ENCODE data around the gene WHAMM. TPM values are rescaled to one million over a fixed set of nuclear protein-coding genes. Genes with fewer than 3 reads are reported as not detected.
"Not testable (repeated sequence)": the region's sequence is repeated elsewhere in the genome, so short reads cannot be mapped to it uniquely, and the experiment has no call there.

Gene WHAMM
- total and polyA plus RNA-seq, 7 donors: 9.9 to 30.8 (median 19.4) TPM

GRCh38 chr15:82820128-82820527, 10.7 kb downstream of the WHAMM start:
- H3K4me3 ChIP-seq: no peak overlapping the region
- ATAC-seq: no peak
- H3K27ac ChIP-seq: no peak overlapping the region
- H3K27me3 ChIP-seq (ENCODE audit: insufficient read depth in 3 of 3, low read length in 2 of 3): no peaks in the 10 kb centered on the region
- H3K4me1 ChIP-seq: peaks cover 6% of the 10 kb centered on the region
- H3K36me3 ChIP-seq (ENCODE audit: insufficient read depth in 1 of 2, low read depth in 1 of 2): peaks cover 11 to 100% of the 10 kb centered on the region in 2 donors
- DNase-seq: no peak
- TF ChIP-seq CTCF (IDR thresholded peaks at IDR 0.05): no peak
- H3K9me3 ChIP-seq: no peaks in the 10 kb centered on the region
- intact Hi-C loops (cut with DNase I): no loop called here

GRCh38 chr15:82821396-82821795, 12.0 kb downstream of the WHAMM start:
- H3K4me1 ChIP-seq; H3K27me3 ChIP-seq (ENCODE audit: insufficient read depth in 3 of 3, low read length in 2 of 3); H3K9me3 ChIP-seq; H3K4me3 ChIP-seq; intact Hi-C loops (cut with DNase I); H3K27ac ChIP-seq; DNase-seq; ATAC-seq: not testable (repeated sequence)
- H3K36me3 ChIP-seq (ENCODE audit: insufficient read depth in 1 of 2, low read depth in 1 of 2): peaks cover 11 to 100% of the 10 kb centered on the region in 2 donors
- WGBS, 3 donors: 78 to 88% (median 80%) methylated on average over 3 of the region's 3 CpGs

GRCh38 chr15:82821851-82822250, 12.4 kb downstream of the WHAMM start:
- H3K4me3 ChIP-seq; H3K27me3 ChIP-seq (ENCODE audit: insufficient read depth in 3 of 3, low read length in 2 of 3); H3K9me3 ChIP-seq; H3K27ac ChIP-seq; DNase-seq; H3K4me1 ChIP-seq; intact Hi-C loops (cut with DNase I); ATAC-seq: not testable (repeated sequence)
- peaks cover 11 to 100% of the 10 kb centered on the region in 2 donors for H3K36me3 ChIP-seq (ENCODE audit: insufficient read depth in 1 of 2, low read depth in 1 of 2)

GRCh38 chr15:82823049-82823448, 13.6 kb downstream of the WHAMM start:
- DNase-seq (no peak), ATAC-seq (no peak)
- H3K4me1 ChIP-seq: no peaks in the 10 kb centered on the region
- intact Hi-C loops (cut with DNase I): no loop called here
- peaks cover 4 to 100% of the 10 kb centered on the region in 2 donors for H3K36me3 ChIP-seq (ENCODE audit: insufficient read depth in 1 of 2, low read depth in 1 of 2)
- no peaks in the 10 kb centered on the region for H3K27me3 ChIP-seq (ENCODE audit: insufficient read depth in 3 of 3, low read length in 2 of 3)
- TF ChIP-seq CTCF (IDR thresholded peaks at IDR 0.05): no peak
- no peaks in the 10 kb centered on the region for H3K9me3 ChIP-seq
- H3K4me3 ChIP-seq: no peak overlapping the region
- WGBS, 3 donors: 65 to 75% (median 71%) methylated on average over 5 of the region's 5 CpGs
- H3K27ac ChIP-seq: no peak overlapping the region

GRCh38 chr15:82828075-82828474, 18.6 kb downstream of the WHAMM start:
- Histone ChIP-seq H3K36me3 (ENCODE audit: insufficient read depth in 1 of 2, low read depth in 1 of 2) (peaks cover 9 to 99% of the 10 kb centered on the region in 2 donors), H3K4me1 (peaks cover 5% of the 10 kb centered on the region), H3K27ac (no peak overlapping the region), H3K27me3 (ENCODE audit: insufficient read depth in 3 of 3, low read length in 2 of 3) (no peaks in the 10 kb centered on the region), H3K9me3 (no peaks in the 10 kb centered on the region), H3K4me3 (no peak overlapping the region)
- intact Hi-C loops (cut with DNase I): no loop called here
- DNase-seq: no peak
- peak in 3 of 4 donors; percentile 44 to 62 (median 44) for ATAC-seq
- no peak for TF ChIP-seq CTCF (IDR thresholded peaks at IDR 0.05)
- 68 to 77% (median 71%) methylated on average over 1 of the region's 1 CpG for WGBS, 3 donors

- no peak overlapping the region for H3K4me3 ChIP-seq
- H3K4me1 ChIP-seq: peaks cover 5% of the 10 kb centered on the region
- no peak overlapping the region for H3K27ac ChIP-seq
- H3K27me3 ChIP-seq (ENCODE audit: insufficient read depth in 3 of 3, low read length in 2 of 3): no peaks in the 10 kb centered on the region
- intact Hi-C loops (cut with DNase I): no loop called here
- ATAC-seq: no peak
- peaks cover 11 to 99% of the 10 kb centered on the region in 2 donors for H3K36me3 ChIP-seq (ENCODE audit: insufficient read depth in 1 of 2, low read depth in 1 of 2)
- H3K9me3 ChIP-seq: no peaks in the 10 kb centered on the region
- no peak for DNase-seq
- TF ChIP-seq CTCF (IDR thresholded peaks at IDR 0.05): no peak
- WGBS, 3 donors: 76 to 85% (median 77%) methylated on average over 4 of the region's 4 CpGs
Observed at GRCh38 chr15:82829234-82829633, 19.8 kb downstream of the WHAMM start.

All from psoas muscle (tissue), 8 donors.